B cell (primary cell): ENCODE data around the gene FBXO42.

Source experiments
- CTCF ChIP-seq: fragments of 200-600 bp; IDR thresholded peaks from one replicate; pipeline ENCODE4 v1.8.0; 2022; ENCODE audit warnings: antibody characterized with exemption, mild to moderate bottlenecking
- EZH2 ChIP-seq: IDR thresholded peaks from 2 replicates; pipeline ENCODE4 v1.6.1; 2012; ENCODE audit warnings: borderline replicate concordance, low read depth, mild to moderate bottlenecking, moderate library complexity, low read length; ENCODE audit not compliant: insufficient read depth, poor library complexity, severe bottlenecking

- no peak for TF ChIP-seq CTCF
- TF ChIP-seq EZH2 = no peak
Observed at GRCh38 chr1:16243215-16243610, 109.1 kb downstream of the FBXO42 start.
